Thyroid gland (tissue), 4 donors: ENCODE results near the gene COL8A1. TPM values are rescaled to one million over a fixed set of nuclear protein-coding genes. Genes with fewer than 3 reads are reported as not detected.

Source experiments
- DNase-seq, 2 donors: peaks; one replicate each; pipeline ENCODE4 v3.0.0-alpha.2; 2019
- H3K27ac ChIP-seq, 3 donors: fragments of 200-600 bp; sonication (generic); 1 replicate in 2 of 3; 2 replicates in 1 of 3; pipeline ENCODE4 v1.5.1; 2016 to 2019; ENCODE audit warnings: mild to moderate bottlenecking in 1 of 3, moderate library complexity in 1 of 3
- H3K27me3 ChIP-seq: fragments of 200-600 bp; sonication (generic); one replicate; pipeline ENCODE4 v1.5.1; 2019
- H3K36me3 ChIP-seq, 2 donors: fragments of 200-600 bp; sonication (generic); one replicate each; pipeline ENCODE4 v1.5.1; 2016 to 2019
- H3K4me1 ChIP-seq, 2 donors: fragments of 200-600 bp; sonication (generic); one replicate each; pipeline ENCODE4 v1.5.1; 2017 to 2019
- H3K4me3 ChIP-seq, 3 donors: fragments of 200-600 bp; sonication (generic); replicated peaks in 1 of 3; 1 replicate in 2 of 3; 2 replicates in 1 of 3; pipeline ENCODE4 v1.5.1; 2016; ENCODE audit warnings: mild to moderate bottlenecking in 1 of 3
- H3K9me3 ChIP-seq: fragments of 200-600 bp; sonication (generic); one replicate; pipeline ENCODE4 v1.5.1; 2017
- POLR2A ChIP-seq, 2 donors: fragments of 450-650 bp; IDR thresholded peaks; one replicate each; pipeline ENCODE4 v1.6.1; 2017; ENCODE audit warnings: antibody characterized with exemption in 2 of 2, mild to moderate bottlenecking in 2 of 2, moderate library complexity in 1 of 2
- WGBS, 2 donors: methylation state at CpG; one replicate each; pipeline ENCODE4 v1.1.5; 2017; 5-methylcytosine and 5-hydroxymethylcytosine counted together
- intact Hi-C: fragments of 100-400 bp; cut with DNase I; formaldehyde crosslinking; loops from one replicate; pipeline ENCODE4 v1.15.1; 2023
- total RNA-seq, 4 donors: library from RNA; depleted of rRNA; stranded (reverse); fragments of >200 nt; gene quantifications; one replicate each; pipeline ENCODE4 v1.2.3, GENCODE V29; 2016
- TF ChIP-seq, protein P1 (sequence below), 6 experiments: fragments of 200-600 bp in 3 of 6; fragments of 450-650 bp in 3 of 6; sonication (generic) in 3 of 6; IDR thresholded peaks; one replicate each; pipeline ENCODE4 v1.5.1; 2016 to 2019; ENCODE audit warnings: antibody characterized with exemption in 6 of 6, mild to moderate bottlenecking in 2 of 6, inconsistent platforms in 1 of 6, moderate library complexity in 1 of 6

COL8A1 gene
- total RNA-seq, 4 donors from 2014 or later: 65.6 to 156 (median 95.6) TPM

DNA sequence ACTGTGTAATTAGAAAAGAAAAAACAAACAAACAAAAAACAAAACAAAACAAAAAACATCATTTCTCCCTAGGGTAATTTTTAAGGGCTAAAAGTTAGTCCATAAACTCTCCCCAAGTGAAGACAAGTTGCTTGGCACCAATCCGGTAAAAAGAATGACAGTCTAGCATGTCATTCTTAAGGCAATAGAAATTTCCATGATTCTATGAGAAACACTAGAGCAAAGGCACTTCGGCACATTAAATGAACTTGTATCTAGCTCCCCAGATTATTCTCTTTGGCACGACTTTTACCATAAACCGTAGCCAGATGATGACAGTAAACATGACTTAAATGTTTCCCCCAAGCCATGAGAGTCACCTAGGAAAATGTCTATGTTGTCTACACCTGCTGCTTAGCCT, 10.1 kb downstream of the COL8A1 start:
- Histone ChIP-seq H3K4me1 (peaks cover 56 to 76% of the 10 kb centered on the region in 2 donors), H3K27ac (peak overlapping the region; percentile 69 to 94 (median 93)), H3K27me3 (no peaks in the 10 kb centered on the region), H3K4me3 (no peak overlapping the region), H3K36me3 (no peaks in the 10 kb centered on the region), H3K9me3 (no peaks in the 10 kb centered on the region)
- intact Hi-C loops: no loop called here
- DNase-seq: no peak
- no peak for TF ChIP-seq POLR2A (IDR thresholded peaks at IDR 0.05)
- TF ChIP-seq, protein P1, sequence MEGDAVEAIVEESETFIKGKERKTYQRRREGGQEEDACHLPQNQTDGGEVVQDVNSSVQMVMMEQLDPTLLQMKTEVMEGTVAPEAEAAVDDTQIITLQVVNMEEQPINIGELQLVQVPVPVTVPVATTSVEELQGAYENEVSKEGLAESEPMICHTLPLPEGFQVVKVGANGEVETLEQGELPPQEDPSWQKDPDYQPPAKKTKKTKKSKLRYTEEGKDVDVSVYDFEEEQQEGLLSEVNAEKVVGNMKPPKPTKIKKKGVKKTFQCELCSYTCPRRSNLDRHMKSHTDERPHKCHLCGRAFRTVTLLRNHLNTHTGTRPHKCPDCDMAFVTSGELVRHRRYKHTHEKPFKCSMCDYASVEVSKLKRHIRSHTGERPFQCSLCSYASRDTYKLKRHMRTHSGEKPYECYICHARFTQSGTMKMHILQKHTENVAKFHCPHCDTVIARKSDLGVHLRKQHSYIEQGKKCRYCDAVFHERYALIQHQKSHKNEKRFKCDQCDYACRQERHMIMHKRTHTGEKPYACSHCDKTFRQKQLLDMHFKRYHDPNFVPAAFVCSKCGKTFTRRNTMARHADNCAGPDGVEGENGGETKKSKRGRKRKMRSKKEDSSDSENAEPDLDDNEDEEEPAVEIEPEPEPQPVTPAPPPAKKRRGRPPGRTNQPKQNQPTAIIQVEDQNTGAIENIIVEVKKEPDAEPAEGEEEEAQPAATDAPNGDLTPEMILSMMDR (IDR thresholded peaks at IDR 0.05): no peak
- 68 to 78% methylated on average over 4 of the region's 4 CpGs for WGBS, 2 donors

DNA sequence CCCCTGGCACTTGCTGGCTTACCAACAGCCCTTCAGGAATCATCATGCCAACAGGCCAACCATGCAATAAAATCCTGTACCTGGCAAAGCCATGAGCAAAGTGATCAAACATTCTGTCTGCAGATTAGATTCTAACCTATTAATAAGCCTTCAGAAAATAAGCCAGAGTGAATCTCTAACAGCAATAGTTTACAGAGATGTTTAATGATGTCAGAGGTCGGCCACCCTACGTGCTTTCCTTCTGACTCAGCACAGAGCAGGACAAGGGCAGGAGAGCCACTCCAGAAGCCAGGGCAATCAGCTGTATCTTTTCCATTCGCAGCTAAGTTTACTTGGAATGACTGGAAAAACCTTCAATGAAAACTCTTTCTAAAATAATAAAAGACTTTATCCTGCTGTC, 13.1 kb downstream of the COL8A1 start:
- no peak overlapping the region for H3K4me3 ChIP-seq
- WGBS, 2 donors: 8 to 10% methylated on average over 3 of the region's 3 CpGs
- H3K9me3 ChIP-seq: no peaks in the 10 kb centered on the region
- peak; percentile 90 for DNase-seq
- no peaks in the 10 kb centered on the region for H3K36me3 ChIP-seq
- intact Hi-C loops: no loop called here
- peaks cover 51 to 75% of the 10 kb centered on the region in 2 donors for H3K4me1 ChIP-seq
- H3K27ac ChIP-seq: peak overlapping the region; percentile 91 to 94 (median 93)
- TF ChIP-seq, protein P1 (IDR thresholded peaks at IDR 0.05): no peak
- TF ChIP-seq POLR2A (IDR thresholded peaks at IDR 0.05): peak in 1 of 2 donors; percentile 55
- H3K27me3 ChIP-seq: no peaks in the 10 kb centered on the region

DNA sequence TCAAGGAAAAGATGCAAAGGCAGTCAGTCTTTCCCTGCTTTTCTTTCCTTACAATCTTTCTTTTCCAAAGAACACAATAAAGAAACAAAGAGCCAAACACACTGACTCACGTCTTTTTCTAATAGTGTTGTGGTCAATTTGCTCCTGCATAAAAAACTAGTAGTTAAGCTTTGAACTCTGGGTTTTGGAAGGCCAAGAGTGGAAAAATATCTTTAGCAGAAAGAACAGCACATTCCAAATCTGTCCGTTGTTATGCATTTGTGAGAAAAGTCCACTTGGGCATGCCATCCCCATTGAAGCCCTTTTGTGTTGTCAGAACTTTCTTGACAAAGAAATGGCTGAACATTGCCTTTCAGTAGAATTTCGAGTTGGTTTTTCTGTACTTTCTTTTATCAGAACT, 18.2 kb downstream of the COL8A1 start:
- 75 to 80% methylated on average over 3 of the region's 3 CpGs for WGBS, 2 donors
- H3K9me3 ChIP-seq: no peaks in the 10 kb centered on the region
- no peak overlapping the region for H3K27ac ChIP-seq
- H3K4me1 ChIP-seq: peaks cover 38 to 48% of the 10 kb centered on the region in 2 donors
- DNase-seq: no peak
- intact Hi-C loops: no loop called here
- H3K27me3 ChIP-seq: no peaks in the 10 kb centered on the region
- TF ChIP-seq, protein P1 (IDR thresholded peaks at IDR 0.05): no peak
- no peak overlapping the region for H3K4me3 ChIP-seq
- H3K36me3 ChIP-seq: no peaks in the 10 kb centered on the region

DNA sequence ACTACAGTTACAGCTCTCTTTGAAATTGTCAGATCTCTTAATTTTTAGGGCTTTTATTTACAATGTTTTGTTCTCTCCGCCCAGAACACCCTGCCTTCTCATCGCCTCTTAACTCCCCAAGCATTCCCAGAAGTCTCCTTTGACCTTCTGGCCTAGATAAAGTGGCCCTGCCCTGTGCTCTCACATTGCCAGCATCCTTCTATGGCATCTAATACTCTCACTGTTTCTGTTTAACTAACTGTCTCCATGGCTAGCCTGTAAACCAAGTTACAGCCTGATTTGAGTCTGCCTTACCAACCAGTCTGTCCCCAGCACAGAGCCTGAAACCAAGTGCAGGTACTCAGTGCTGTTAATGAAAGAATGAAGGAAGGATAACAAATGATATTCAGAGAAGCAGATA, 19.9 kb downstream of the COL8A1 start:
- H3K27ac ChIP-seq: peak overlapping the region; percentile 14 to 62 (median 35)
- no peaks in the 10 kb centered on the region for H3K27me3 ChIP-seq
- H3K36me3 ChIP-seq: no peaks in the 10 kb centered on the region
- H3K4me1 ChIP-seq: peaks cover 27 to 35% of the 10 kb centered on the region in 2 donors
- intact Hi-C loops: no loop called here
- WGBS, 2 donors: 88 to 95% methylated on average over 2 of the region's 2 CpGs
- H3K9me3 ChIP-seq: no peaks in the 10 kb centered on the region
- TF ChIP-seq, protein P1 (IDR thresholded peaks at IDR 0.05): no peak
- TF ChIP-seq POLR2A (IDR thresholded peaks at IDR 0.05): no peak
- no peak overlapping the region for H3K4me3 ChIP-seq
- no peak for DNase-seq

DNA sequence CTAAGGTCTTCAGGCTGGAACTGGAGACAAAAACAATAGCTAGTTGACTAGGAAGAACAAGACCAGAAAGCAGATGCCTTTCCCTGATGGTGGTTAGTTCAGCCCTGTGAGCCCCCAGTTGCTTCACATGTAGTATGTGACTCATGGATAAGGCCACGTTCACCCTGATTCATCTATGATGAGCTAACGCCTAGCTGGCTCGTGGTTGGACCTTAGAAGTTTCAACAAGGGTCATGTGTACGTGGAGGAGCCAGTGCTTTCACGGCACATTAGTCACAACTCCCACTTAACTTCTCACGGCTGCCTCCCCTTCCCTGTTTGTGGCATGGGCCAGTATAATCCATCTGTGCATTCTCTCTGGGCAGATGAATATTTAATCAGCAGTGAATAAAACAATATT, 20.6 kb downstream of the COL8A1 start:
- no peak for DNase-seq
- TF ChIP-seq POLR2A (IDR thresholded peaks at IDR 0.05): no peak
- TF ChIP-seq, protein P1 (IDR thresholded peaks at IDR 0.05): no peak
- Histone ChIP-seq H3K9me3 (no peaks in the 10 kb centered on the region), H3K27ac (peak overlapping the region in 2 of 3 donors; percentile 35 to 62), H3K27me3 (no peaks in the 10 kb centered on the region), H3K4me1 (peaks cover 32 to 36% of the 10 kb centered on the region in 2 donors), H3K36me3 (no peaks in the 10 kb centered on the region), H3K4me3 (no peak overlapping the region)
- intact Hi-C loops: no loop called here
- WGBS, 2 donors: 82 to 88% methylated on average over 6 of the region's 6 CpGs
